ENCODE results near the gene RHBDL3. TPM values are rescaled to one million over a fixed set of nuclear protein-coding genes. Genes with fewer than 3 reads are reported as not detected.

RHBDL3 gene
- total RNA-seq, 1 experiment from 2014 or later, result 12.5 TPM

DNA sequence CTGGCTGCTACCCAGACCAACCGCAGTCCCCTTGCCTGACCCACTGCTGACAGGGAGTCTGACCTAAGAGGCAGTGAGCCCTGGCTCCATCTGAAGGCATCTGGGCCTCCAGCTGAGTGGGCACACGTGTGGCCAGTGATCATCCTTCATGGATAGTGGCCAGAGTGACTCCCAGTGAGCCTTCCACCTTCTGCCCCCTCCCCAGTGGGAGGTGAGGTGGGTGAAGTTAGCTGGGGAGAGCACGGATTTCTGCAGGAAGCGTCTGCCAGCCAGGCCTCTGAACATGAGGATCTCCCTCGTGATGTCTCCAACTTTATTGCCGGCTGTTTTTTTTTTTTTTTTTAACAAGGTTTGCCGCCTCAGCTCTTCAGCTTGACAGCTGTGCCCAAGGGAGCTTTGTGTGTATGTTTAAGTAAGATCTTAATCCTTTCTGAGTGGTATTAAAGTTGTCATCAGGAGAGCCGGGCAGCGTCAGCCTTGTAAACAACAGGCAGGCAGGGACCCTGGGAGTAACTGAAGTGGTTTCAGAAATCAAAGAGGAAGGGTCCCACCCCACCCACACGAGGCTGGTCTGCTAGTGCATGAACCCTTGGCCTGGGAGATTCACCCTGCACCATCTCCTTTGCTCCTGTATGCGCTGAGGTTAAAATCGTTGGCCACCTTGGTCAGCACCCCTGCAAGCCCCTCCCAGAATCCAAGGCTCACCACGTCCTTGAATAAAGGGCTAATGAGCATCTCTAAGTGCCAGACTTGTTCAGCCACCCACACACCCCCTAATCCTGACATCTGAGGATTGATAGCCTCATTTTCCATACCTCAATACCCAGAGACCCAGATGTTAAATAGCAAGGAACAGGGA, 33.3 kb downstream of the RHBDL3 start:
- Histone ChIP-seq H2BK20ac (ENCODE audit: low read depth, low read length, poor library complexity, severe bottlenecking) (no peak overlapping the region), H4K91ac (ENCODE audit: insufficient read length, low read depth, low read length) (no peak overlapping the region), H3K23ac (ENCODE audit: insufficient read length, low read depth, low read length) (no peak overlapping the region), H2BK15ac (ENCODE audit: low read depth, low read length) (no peak overlapping the region), H3K4ac (ENCODE audit: low read depth, low read length) (no peak overlapping the region), H3K18ac (ENCODE audit: insufficient read length, low read depth, low read length) (no peak overlapping the region), H3K56ac (ENCODE audit: insufficient read length, low read depth, low read length) (no peak overlapping the region), H4K20me1 (ENCODE audit: control insufficient read depth, insufficient read depth, insufficient read length) (no peaks in the 10 kb centered on the region), H3K23me2 (ENCODE audit: insufficient read length, low read depth, low read length, poor library complexity, severe bottlenecking) (no peaks in the 10 kb centered on the region), H3K79me2 (ENCODE audit: insufficient read depth, low read length) (no peaks in the 10 kb centered on the region), H3K27me3 (ENCODE audit: insufficient read depth, low read length) (no peaks in the 10 kb centered on the region), H3K4me2 (ENCODE audit: insufficient read depth, insufficient read length, low read length) (no peak overlapping the region), H3K79me1 (ENCODE audit: insufficient read depth, low read depth, low read length, poor library complexity, severe bottlenecking) (no peaks in the 10 kb centered on the region), H3K4me1 (ENCODE audit: insufficient read depth, low read length) (peaks cover 8% of the 10 kb centered on the region; the same call in 1 of the 2 replicates), H3K9ac (ENCODE audit: extremely low read depth, insufficient read length, low read length) (no peak overlapping the region), H4K8ac (replicated peaks; ENCODE audit: insufficient read length, low read depth, low read length) (no peak overlapping the region), H2BK120ac (ENCODE audit: low read depth, low read length, poor library complexity, severe bottlenecking) (no peak overlapping the region), H3K27ac (ENCODE audit: insufficient read length, low read depth, low read length) (no peak overlapping the region), H2AK5ac (ENCODE audit: insufficient read length, low read length) (no peak overlapping the region), H2BK12ac (ENCODE audit: insufficient read length, low read depth, low read length) (no peak overlapping the region), H3K14ac (ENCODE audit: insufficient read depth, low read length) (no peak overlapping the region; the same call in 1 of the 2 replicates), H3T11ph (ENCODE audit: low read length) (no peak overlapping the region), H3K9me3 (ENCODE audit: control insufficient read depth, low read depth, low read length) (no peaks in the 10 kb centered on the region), H4K5ac (ENCODE audit: insufficient read length, low read depth, low read length) (no peak overlapping the region), H2BK5ac (ENCODE audit: insufficient read length, low read length) (no peak overlapping the region), H2AFZ (ENCODE audit: low read length) (no peak overlapping the region)
- no peak for DNase-seq
- WGBS (ENCODE audit: extremely low coverage, insufficient read length, low lambda C conversion rate), result no CpG with 5 or more reads among the region's 13 CpGs
- H3K4me1 Mint-ChIP-seq, result peaks cover 35 to 41% of the 10 kb centered on the region in 2 experiments
- H3K27ac Mint-ChIP-seq, result peak overlapping the region in 1 of 3 experiments; percentile 42; a peak in 1 of 7 replicates
- no peaks in the 10 kb centered on the region for H3K27me3 Mint-ChIP-seq (ENCODE audit: low read depth)
- no peaks in the 10 kb centered on the region for H3K9me3 Mint-ChIP-seq
- TF ChIP-seq, protein P1, sequence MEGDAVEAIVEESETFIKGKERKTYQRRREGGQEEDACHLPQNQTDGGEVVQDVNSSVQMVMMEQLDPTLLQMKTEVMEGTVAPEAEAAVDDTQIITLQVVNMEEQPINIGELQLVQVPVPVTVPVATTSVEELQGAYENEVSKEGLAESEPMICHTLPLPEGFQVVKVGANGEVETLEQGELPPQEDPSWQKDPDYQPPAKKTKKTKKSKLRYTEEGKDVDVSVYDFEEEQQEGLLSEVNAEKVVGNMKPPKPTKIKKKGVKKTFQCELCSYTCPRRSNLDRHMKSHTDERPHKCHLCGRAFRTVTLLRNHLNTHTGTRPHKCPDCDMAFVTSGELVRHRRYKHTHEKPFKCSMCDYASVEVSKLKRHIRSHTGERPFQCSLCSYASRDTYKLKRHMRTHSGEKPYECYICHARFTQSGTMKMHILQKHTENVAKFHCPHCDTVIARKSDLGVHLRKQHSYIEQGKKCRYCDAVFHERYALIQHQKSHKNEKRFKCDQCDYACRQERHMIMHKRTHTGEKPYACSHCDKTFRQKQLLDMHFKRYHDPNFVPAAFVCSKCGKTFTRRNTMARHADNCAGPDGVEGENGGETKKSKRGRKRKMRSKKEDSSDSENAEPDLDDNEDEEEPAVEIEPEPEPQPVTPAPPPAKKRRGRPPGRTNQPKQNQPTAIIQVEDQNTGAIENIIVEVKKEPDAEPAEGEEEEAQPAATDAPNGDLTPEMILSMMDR (conservative IDR thresholded peaks at IDR 0.05), result no peak; the same call in 2 of the 3 replicates
- no peak overlapping the region for H3K4me3 Mint-ChIP-seq
- peaks cover 0 to 27% (median 0%) of the 10 kb centered on the region in 3 experiments; a peak in 3 of 7 replicates for H3K36me3 Mint-ChIP-seq (ENCODE audit: insufficient read depth in 1 of 3, low read depth in 3 of 3)
